Measurements from ENCODE around the gene C2CD2L.

- no peak for TF ChIP-seq CTCF (conservative IDR thresholded peaks at IDR 0.05; ENCODE audit: low read depth, low read length)
- TF ChIP-seq EZH2 (IDR thresholded peaks at IDR 0.05; ENCODE audit: low read length, unreplicated experiment): no peak
- TF ChIP-seq EZH2phosphoT487 (IDR thresholded peaks at IDR 0.05; ENCODE audit: borderline replicate concordance, low read length): no peak
Observed at GRCh38 chr11:119167933-119168332, 60.8 kb downstream of the C2CD2L start.

Measured in PC-3 (cell line).